Activated T-cell treated with anti-CD3 and anti-CD28 coated beads, Interleukin-2, amount 50 U/mL, for 1 hour (primary cell): ENCODE measurements around the gene PRCD.
A peak's percentile ranks its signal among the peaks of the same experiment; 100 is the strongest.

ENCODE experiments used
- DNase-seq: peaks from one replicate; pipeline ENCODE4 v3.0.0-alpha.2; 2020

The PRCD gene

DNA sequence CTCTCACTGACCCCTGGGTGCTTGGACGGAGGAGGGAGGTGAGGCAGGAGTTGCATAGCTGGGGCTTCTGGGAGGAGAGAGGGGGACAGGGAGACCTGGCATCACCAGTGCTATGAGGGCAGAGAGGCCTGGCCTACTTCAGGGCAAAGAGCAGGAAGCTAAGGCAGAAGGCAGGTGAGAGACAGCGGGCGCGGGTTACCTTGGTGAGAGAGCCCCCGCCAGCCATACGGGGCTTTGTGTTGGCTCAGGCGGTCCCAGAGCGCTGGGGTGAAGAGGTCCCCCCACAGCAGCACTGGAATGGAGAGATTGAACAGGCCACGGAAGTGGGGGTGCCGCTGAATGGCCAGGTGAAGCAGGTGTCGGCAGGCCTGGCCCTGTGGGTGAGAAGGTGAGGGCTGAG, 34.3 kb downstream of the PRCD start:
- DNase-seq: no peak

DNA sequence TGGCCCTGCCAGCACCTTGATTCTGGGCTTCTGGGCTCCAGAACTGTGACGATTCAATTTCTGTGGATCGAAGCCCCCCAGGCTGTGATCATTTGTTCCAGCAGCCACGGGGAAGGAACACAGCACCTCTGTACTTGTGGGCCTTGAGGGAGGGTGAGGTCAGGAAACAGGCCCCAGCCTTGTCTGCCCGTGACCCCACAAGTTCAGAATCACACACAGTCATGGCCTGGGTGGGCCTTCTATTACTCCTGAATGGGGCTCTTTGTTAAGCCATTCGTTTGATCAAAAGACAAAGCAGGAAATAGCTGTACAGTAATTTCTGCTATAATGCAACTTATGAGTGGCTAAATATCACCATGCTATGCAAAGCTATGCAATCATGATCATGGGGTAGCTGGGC, 35.7 kb downstream of the PRCD start:
- DNase-seq: no peak

DNA sequence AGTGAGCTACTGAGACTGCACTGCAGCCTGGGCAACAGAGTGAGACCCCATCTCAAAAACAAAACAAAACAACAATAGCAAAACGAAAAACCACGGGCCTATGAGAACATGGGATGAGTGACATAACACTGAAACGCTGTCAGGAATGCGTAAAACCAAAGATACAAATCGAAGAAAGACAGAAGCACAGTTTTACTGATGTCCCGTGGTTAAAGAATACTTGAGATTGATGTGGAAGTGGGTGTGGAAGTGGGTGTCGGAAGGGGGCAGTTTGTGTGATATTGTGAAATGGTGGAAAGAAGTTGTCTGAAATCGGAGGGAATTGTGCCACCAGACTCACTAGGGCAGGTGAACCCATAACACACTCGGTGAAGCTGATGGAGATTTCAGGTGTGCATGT, 36.3 kb downstream of the PRCD start:
- no peak for DNase-seq

DNA sequence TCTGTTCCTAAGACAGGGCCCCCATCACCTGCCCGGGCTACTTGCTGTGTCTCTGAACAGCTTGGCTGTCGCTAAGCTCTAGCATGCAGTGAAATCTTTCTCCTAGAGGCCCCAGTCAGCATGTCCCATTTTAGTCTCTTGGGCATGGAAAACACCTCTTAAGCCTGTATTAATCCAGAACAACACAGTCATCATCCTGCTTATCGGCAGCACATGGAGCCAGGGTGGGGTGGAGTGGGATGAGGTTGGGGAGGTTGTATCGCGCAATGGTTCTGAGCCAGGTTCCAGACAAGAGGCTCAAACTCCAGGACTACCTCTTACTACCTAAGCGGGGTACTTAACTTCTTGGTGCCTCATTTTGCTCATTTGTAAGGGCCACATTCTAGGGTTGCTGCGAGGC, 38.0 kb downstream of the PRCD start:
- DNase-seq: no peak

DNA sequence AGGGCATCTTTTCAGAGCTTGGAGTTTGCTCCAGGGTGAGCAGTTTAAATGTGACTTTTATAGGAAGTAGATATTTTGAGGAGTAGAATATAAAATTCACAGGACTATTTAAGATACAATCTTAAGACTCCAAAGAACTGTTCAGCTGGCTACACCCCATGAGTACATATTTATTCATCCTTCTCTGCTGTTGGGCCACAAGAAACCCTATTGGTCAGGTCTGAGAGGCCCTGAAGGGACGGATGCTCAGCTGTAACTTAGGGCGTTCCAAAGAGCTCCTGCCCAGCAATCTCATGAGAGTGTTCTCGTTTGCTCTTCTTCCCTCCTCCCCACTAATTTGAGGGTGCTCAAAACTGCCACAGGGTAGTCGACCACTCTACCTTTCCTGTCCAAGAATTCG, 38.5 kb downstream of the PRCD start:
- no peak for DNase-seq

DNA sequence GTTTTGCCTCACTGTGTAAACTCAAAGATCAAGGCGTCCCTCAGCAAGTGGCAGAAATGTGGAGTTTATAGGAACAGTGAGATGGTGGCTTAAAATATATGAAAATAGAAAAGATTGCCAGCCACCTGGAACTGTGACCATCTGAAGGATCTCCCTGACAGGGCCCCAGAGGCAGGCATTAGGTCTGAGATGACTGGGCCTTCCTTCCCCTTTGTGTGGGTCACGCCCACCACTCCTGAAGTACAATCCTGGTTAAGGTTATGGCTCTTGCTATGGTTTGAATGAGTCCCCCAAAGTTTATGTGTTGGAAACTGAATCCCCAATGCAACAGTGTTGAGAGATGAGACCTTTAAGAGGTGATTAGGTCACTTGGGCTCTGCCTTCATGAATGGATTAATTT, 39.4 kb downstream of the PRCD start:
- DNase-seq: no peak

DNA sequence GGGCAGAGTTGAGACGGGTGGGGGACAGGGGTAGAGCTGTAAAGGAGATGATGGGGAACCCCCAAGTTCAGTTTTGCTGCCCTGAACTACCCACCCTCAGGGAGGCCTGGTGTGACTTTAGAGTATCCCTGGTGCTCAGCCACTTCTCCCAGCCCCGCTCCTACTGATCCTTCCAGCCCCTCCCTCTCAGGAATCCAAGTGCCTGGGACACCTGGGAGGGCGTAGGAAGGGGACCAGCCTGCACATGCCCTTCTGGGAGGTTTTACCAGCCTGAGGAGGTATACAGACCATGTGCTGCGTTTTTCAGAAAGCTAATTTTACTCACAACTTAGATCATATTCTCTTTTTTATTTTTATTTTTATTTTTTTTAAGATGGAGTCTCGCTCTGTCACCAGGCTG, 41.7 kb downstream of the PRCD start:
- DNase-seq: no peak

DNA sequence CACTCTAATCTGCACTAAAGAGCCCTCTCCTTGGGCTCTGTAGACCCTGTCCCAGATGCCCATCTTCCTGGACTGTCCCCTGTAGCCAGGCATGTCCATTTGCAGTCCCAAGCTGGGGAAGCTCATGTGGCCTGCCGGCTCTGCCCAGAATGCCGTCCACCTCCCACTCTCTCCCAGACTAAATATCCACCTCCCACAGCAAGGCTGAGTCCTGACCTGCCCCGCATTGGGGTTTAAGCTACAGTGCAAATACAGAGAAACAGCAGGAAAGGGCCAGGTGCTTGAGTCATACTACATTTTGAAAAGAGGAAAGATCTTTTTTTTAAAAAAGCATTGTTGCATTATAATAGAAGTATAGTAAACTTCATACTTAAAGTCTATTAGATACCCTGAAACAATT, 42.8 kb downstream of the PRCD start:
- DNase-seq: no peak

DNA sequence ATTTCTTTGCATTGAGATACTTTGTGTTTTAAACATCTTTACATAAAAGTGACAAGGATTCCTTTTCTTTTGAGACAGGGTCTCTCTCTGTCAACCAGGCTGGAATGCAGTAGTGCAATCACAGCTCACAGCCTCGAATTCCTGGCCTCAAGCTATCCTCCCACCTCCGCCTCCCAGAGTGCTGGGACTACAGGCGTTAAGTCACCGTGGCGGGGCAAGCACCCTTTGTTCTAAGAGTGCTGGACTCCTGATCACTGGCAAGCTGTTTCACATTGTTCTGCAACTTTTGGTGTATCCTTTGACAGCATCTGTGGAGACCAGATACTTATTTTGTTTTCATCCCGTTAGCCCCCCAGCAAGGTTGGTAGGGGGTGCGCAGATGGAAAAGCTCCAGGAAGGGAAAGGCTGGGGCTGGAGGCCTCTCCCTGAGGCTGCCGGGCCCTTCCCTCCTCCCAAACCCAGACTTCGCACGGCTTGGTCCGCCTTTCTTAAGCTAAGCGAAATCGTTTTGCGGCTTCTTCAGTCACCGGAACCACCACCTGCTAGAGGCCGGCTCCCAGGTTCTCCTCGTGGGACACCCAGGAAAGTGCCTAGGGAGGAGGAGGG, 44.7 kb downstream of the PRCD start:
- DNase-seq: no peak

DNA sequence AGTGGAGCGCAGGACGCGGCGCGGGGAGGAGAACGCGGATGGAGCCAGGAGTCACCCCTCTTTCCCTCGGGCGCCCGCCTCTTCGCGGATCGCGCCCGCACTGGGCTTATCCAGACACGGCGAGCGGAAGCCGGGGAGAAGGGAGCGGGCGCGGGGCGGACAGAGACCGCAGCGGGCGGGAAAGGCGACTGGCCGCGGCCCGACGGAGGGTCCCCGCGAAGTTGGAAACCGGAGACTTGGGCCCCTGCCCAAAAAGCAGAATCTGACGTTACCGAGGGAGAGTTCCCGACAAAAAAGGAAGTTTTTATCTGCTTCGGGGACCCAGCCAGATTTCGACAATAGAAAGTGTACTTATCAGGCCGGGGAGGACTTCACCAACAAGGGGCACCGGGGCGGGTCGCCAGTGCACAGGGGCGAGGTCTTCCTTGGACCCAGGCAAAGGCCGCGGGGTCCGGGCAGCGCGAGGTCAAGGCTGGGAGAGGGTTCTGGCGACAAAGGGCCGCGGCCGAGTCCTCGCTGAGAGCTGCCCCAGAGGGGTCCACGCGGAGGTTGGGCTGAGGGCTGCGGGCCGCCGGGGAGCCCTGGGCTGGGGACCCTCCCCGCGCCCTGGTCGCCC, 45.3 kb downstream of the PRCD start:
- DNase-seq: peak; percentile 44

DNA sequence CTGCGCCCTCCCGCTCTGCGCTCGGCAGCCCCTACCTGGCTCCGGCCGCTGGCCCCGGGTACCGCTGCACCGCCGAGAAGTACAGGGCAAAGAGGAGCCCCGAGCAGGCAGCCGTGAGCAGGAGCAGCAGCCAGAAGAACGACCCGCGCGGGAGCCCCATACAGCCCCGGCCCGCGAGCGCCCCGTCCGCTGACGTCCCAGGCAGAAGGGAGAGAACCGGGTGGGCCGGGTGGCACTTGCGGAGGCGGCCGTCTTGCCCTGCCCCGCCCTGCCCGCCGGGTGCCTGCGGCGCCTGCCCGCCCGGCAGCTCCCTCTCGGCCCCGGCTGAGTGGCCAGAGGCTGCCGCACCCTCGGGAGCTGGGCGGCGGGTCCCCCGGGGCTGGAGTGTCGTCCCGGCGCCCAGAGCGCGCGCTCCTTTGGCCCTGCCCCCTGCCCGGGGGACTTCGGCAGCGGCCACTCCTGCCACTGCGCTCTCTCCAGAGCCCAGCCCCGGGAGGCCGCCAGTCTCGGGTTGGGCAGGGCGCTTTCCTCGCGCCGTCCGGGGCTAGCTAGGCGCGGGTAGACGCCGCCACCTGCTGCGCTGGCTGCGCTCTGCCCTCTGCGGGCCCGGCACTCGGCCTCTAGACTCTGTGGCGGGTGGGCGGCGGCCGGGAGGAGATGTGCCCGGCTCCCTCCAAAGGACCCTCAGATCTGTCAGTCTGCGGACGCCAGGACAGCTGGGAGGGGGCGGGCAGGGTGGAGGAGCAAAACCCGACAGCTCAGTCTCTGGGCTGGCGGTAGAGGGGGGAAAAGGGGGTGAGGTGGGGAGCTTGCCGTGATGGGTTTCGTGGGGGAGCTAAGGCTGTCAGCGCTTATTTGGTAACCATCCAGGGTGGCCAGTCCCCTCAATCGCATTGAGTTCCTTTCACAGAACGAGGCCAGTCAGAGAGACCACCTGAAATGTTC, 46.1 kb downstream of the PRCD start, which contains the start of gene ST6GALNAC2:
Gene ST6GALNAC2, minus strand, starts transcription at position 212 of the 945 bp plus-strand sequence. Its CDS starts 52 bp downstream, at position 160.
- DNase-seq: peak; percentile 53

DNA sequence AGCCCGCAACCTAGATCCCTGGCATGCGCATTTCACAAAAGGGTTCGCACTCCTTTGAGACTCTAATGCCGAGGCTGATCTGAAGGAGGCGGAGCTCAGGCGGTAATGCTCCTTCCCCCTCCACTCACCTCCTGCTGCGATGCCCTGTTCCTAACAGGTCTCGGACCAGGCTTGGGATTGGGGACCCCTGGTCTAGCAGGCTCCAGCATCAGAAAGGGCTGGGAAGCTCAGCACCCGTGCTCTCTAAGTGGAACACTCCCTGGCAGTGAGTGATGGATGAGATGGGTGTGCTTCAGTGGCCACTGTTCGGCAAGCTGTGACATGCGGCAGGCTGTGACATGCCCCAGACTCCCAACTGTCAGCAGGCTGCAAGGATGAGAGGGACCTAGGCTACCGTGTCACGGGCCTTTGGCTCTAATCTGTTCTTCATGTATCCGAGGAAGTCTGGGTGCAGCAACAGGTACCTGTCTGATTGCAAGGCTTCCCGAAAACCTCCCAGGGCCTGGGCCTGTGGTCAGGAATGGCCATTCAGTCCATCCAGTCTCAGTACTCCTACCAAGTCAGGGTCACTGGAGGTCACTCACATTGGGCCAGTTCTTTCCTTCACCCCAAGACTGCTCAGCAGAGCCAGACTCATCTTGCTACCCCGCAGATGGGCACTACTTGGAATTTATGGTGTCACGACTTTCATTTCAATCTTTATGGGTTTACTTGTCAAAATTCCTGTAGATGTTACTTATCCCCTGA, 47.1 kb downstream of the PRCD start:
- DNase-seq: no peak

DNA sequence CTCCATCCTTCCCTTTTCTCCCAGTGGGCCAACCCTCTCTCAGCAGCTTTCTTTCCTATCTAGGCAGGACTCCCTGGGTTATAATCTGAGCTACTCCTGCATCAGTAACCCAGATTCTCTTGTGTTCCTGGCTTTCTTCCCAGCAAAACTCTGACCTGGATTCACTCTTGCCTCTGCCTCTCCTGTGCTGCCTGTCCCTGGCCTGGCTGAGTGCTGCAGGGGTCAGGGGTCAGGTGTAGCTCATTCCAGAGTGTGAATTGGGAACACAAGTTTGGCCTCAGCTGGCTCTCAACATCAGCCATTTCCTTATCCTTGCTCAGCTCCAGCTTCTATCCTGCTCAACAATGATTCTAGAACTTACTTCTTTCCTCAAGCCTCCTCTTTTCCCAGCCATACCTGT, 48.3 kb downstream of the PRCD start:
- no peak for DNase-seq

DNA sequence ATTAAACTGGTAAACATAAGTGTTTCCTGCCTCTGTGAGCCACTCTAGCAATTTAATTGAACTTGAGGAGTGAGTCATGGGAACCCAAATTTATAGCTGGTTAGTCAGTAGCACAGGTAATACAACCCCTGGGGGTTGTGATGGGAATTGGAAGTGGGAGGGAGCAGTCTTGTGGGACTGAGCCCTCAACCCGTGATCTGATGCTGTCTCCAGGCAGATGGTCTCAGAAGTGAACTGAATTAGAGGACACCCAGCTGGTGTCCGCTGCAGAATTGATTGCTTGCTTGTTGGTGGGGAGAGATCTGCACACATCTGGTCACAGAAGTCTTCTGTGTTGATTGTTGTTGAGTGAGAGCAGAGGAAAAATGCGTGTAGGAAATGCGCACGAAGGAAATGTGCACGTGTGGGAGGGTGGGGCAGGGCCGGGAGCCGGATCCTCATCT, 53.6 kb downstream of the PRCD start:
- DNase-seq: no peak

DNA sequence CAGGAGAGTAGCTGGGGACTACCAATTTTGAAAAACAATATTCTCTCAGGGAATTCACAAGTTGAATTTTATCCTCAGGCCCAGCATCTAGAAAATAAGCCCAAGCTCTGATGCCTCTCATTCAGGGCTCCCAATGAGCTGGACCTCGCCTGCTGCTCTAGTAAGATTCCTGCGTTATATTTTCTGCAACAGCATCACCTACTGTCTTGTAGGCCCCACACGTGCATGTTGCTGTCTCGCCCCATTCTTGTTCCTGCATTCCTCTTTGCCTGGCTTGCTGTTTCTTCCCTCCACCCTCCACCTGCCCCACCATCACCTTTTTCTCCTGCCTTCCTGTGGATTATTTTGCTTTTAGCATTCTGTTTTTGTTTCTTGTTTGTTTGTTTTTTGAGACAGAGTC, 54.1 kb downstream of the PRCD start:
- DNase-seq: no peak

DNA sequence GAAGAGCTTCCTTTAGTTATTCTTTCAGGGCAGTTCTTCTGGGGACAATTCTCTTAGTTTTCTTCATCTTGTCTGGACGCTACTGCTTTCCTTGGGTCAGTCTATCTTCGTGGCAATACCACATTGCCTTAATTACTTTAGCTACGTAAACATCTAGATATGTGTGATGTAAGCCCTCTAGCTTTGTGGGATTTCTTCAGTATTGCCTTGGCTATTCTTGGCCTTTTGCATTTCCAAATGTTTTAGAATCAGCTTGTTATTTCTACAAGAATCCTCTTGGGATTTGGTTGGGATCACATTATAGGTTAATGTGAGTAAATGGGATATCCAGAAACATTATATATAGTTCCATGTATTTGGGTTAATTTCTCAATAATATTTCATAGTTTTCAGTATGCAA, 54.8 kb downstream of the PRCD start:
- no peak for DNase-seq
